ENCODE measurements around the gene LRRN4CL. TPM values are rescaled to one million over a fixed set of nuclear protein-coding genes. Genes with fewer than 3 reads are reported as not detected.

The LRRN4CL gene
- total RNA-seq, 8 experiments from 2014 or later: 0.33 to 9.3 (median 0.49) TPM

GRCh38 chr11:62719302-62719978 is 30.1 kb upstream of the LRRN4CL start:
- Histone ChIP-seq H3K4me3 (no peak overlapping the region), H3K4me1 (replicated peaks in 1 of 2) (peaks cover 5 to 7% of the 10 kb centered on the region in 2 donors), H3K27ac (no peak overlapping the region)
- in situ Hi-C loops (cut with MboI; ENCODE audit: low pct_unique_long_range_greater_than_20kb in 2 of 9, low sequenced_read_pairs in 9 of 9, unreplicated experiment in 9 of 9): no loop called here
- WGBS, 10 experiments: 29 to 100% (median 97%) methylated on average over 1 to 2 of the region's 2 CpGs; no CpG with 5 or more reads in 2 of the 10 experiments
- ATAC-seq (replicated peaks in 6 of 8): no peak

- Histone ChIP-seq H3K4me1 (replicated peaks in 1 of 2) (no peaks in the 10 kb centered on the region), H3K27ac (no peak overlapping the region), H3K4me3 (no peak overlapping the region)
- 79 to 98% (median 92%) methylated on average over 2 to 11 of the region's 11 CpGs; no CpG with 5 or more reads in 1 of the 10 experiments for WGBS, 10 experiments
- no peak for ATAC-seq (replicated peaks in 6 of 8)
- in situ Hi-C loops (cut with MboI; ENCODE audit: low pct_unique_long_range_greater_than_20kb in 2 of 9, low sequenced_read_pairs in 9 of 9, unreplicated experiment in 9 of 9): no loop called here
These were observed 27.5 kb upstream of the LRRN4CL start for GRCh38 chr11:62716816-62717215.

- no peaks in the 10 kb centered on the region for H3K4me1 ChIP-seq (replicated peaks in 1 of 2)
- H3K27ac ChIP-seq: no peak overlapping the region
- 20 to 100% (median 95%) methylated on average over 1 to 5 of the region's 5 CpGs for WGBS, 10 experiments
- no peak overlapping the region for H3K4me3 ChIP-seq
- peak in 1 of 8 experiments; percentile 34 for ATAC-seq (replicated peaks in 6 of 8)
- in situ Hi-C loops (cut with MboI; ENCODE audit: low pct_unique_long_range_greater_than_20kb in 2 of 9, low sequenced_read_pairs in 9 of 9, unreplicated experiment in 9 of 9): no loop called here
These were observed 26.9 kb upstream of the LRRN4CL start for GRCh38 chr11:62716206-62716605.

- no peak overlapping the region for H3K4me3 ChIP-seq
- no peaks in the 10 kb centered on the region for H3K4me1 ChIP-seq (replicated peaks in 1 of 2)
- WGBS, 10 experiments: 33 to 97% (median 90%) methylated on average over 1 to 16 of the region's 24 CpGs; no CpG with 5 or more reads in 3 of the 10 experiments
- in situ Hi-C loops (cut with MboI; ENCODE audit: low pct_unique_long_range_greater_than_20kb in 2 of 9, low sequenced_read_pairs in 9 of 9, unreplicated experiment in 9 of 9): no loop called here
- no peak overlapping the region for H3K27ac ChIP-seq
- ATAC-seq (replicated peaks in 6 of 8): no peak
These were observed 26.1 kb upstream of the LRRN4CL start for GRCh38 chr11:62715150-62716130.

- Histone ChIP-seq H3K27ac (no peak overlapping the region), H3K4me1 (replicated peaks in 1 of 2) (peaks cover 14% of the 10 kb centered on the region in 2 donors), H3K4me3 (no peak overlapping the region)
- in situ Hi-C loops (cut with MboI; ENCODE audit: low pct_unique_long_range_greater_than_20kb in 2 of 9, low sequenced_read_pairs in 9 of 9, unreplicated experiment in 9 of 9): no loop called here
- WGBS, 10 experiments: 63 to 100% (median 100%) methylated on average over 1 to 2 of the region's 2 CpGs; no CpG with 5 or more reads in 1 of the 10 experiments
- ATAC-seq (replicated peaks in 6 of 8): no peak
These were observed 24.0 kb upstream of the LRRN4CL start for GRCh38 chr11:62713343-62713742.

GRCh38 chr11:62712861-62713260 is 23.5 kb upstream of the LRRN4CL start:
- ATAC-seq (replicated peaks in 6 of 8): no peak
- Histone ChIP-seq H3K4me3 (no peak overlapping the region), H3K27ac (no peak overlapping the region), H3K4me1 (replicated peaks in 1 of 2) (peaks cover 14 to 19% of the 10 kb centered on the region in 2 donors)
- in situ Hi-C loops (cut with MboI; ENCODE audit: low pct_unique_long_range_greater_than_20kb in 2 of 9, low sequenced_read_pairs in 9 of 9, unreplicated experiment in 9 of 9): no loop called here
- 43 to 100% (median 93%) methylated on average over 1 to 3 of the region's 3 CpGs; no CpG with 5 or more reads in 2 of the 10 experiments for WGBS, 10 experiments

- in situ Hi-C loops (cut with MboI; ENCODE audit: low pct_unique_long_range_greater_than_20kb in 2 of 9, low sequenced_read_pairs in 9 of 9, unreplicated experiment in 9 of 9): no loop called here
- no peak overlapping the region for H3K27ac ChIP-seq
- no peak for ATAC-seq (replicated peaks in 6 of 8)
- H3K4me1 ChIP-seq (replicated peaks in 1 of 2): peaks cover 14 to 22% of the 10 kb centered on the region in 2 donors
- no peak overlapping the region for H3K4me3 ChIP-seq
- 47 to 100% (median 90%) methylated on average over 1 to 6 of the region's 6 CpGs for WGBS, 10 experiments
These were observed 23.0 kb upstream of the LRRN4CL start for GRCh38 chr11:62712276-62712812.

GRCh38 chr11:62710001-62710345 is 20.6 kb upstream of the LRRN4CL start:
- H3K4me3 ChIP-seq: peak overlapping the region; percentile 52 to 80 (median 61)
- in situ Hi-C loops (cut with MboI; ENCODE audit: low pct_unique_long_range_greater_than_20kb in 2 of 9, low sequenced_read_pairs in 9 of 9, unreplicated experiment in 9 of 9): no loop called here
- peak in 3 of 8 experiments; percentile 3 to 29 (median 28) for ATAC-seq (replicated peaks in 6 of 8)
- H3K27ac ChIP-seq: peak overlapping the region; percentile 95 to 97
- peaks cover 19 to 27% of the 10 kb centered on the region in 2 donors for H3K4me1 ChIP-seq (replicated peaks in 1 of 2)
- 60 to 100% (median 82%) methylated on average over 1 to 5 of the region's 7 CpGs; no CpG with 5 or more reads in 4 of the 10 experiments for WGBS, 10 experiments

GRCh38 chr11:62709247-62710000 is 20.1 kb upstream of the LRRN4CL start:
- peaks cover 19 to 28% of the 10 kb centered on the region in 2 donors for H3K4me1 ChIP-seq (replicated peaks in 1 of 2)
- in situ Hi-C loops (cut with MboI; ENCODE audit: low pct_unique_long_range_greater_than_20kb in 2 of 9, low sequenced_read_pairs in 9 of 9, unreplicated experiment in 9 of 9): no loop called here

GRCh38 chr11:62708793-62709192 is 19.5 kb upstream of the LRRN4CL start:
- Histone ChIP-seq H3K4me1 (replicated peaks in 1 of 2) (peaks cover 19 to 28% of the 10 kb centered on the region in 2 donors), H3K27ac (peak overlapping the region; percentile 95 to 97), H3K4me3 (peak overlapping the region; percentile 52 to 80 (median 61))
- 0 to 40% (median 36%) methylated on average over 1 to 4 of the region's 7 CpGs; no CpG with 5 or more reads in 7 of the 10 experiments for WGBS, 10 experiments
- peak in 1 of 8 experiments; percentile 1 for ATAC-seq (replicated peaks in 6 of 8)
- in situ Hi-C loops (cut with MboI; ENCODE audit: low pct_unique_long_range_greater_than_20kb in 2 of 9, low sequenced_read_pairs in 9 of 9, unreplicated experiment in 9 of 9): no loop called here

More at GRCh38 chr11:62709247-62710000, 20.1 kb upstream of the LRRN4CL start:
- 0 to 10% (median 2%) methylated on average over 3 to 27 of the region's 47 CpGs; no CpG with 5 or more reads in 3 of the 10 experiments for WGBS, 10 experiments
- ATAC-seq (replicated peaks in 6 of 8): peak; percentile 40 to 68 (median 48)
- peak overlapping the region; percentile 52 to 80 (median 61) for H3K4me3 ChIP-seq
- H3K27ac ChIP-seq: peak overlapping the region; percentile 95 to 97

- in situ Hi-C loops (cut with MboI; ENCODE audit: low pct_unique_long_range_greater_than_20kb in 2 of 9, low sequenced_read_pairs in 9 of 9, unreplicated experiment in 9 of 9): no loop called here
- H3K4me1 ChIP-seq (replicated peaks in 1 of 2): peaks cover 19 to 28% of the 10 kb centered on the region in 2 donors
- H3K4me3 ChIP-seq: peak overlapping the region; percentile 52 to 80 (median 61)
- ATAC-seq (replicated peaks in 6 of 8): no peak
- 80 to 85% methylated on average over 1 to 3 of the region's 5 CpGs; no CpG with 5 or more reads in 8 of the 10 experiments for WGBS, 10 experiments
- peak overlapping the region; percentile 95 to 97 for H3K27ac ChIP-seq
These were observed 19.1 kb upstream of the LRRN4CL start for GRCh38 chr11:62708392-62708791.

GRCh38 chr11:62707277-62707861 is 18.0 kb upstream of the LRRN4CL start, which contains the start of the genes BSCL2 and GNG3:
Gene BSCL2, minus strand, starts transcription at chr11:62707424. Its CDS starts 229 bp downstream, at chr11:62707195.
Gene GNG3, plus strand, starts transcription at chr11:62707676. Its CDS starts 620 bp downstream, at chr11:62708296.
- peak in 5 of 8 experiments; percentile 77 to 82 (median 80) for ATAC-seq (replicated peaks in 6 of 8)
- WGBS, 10 experiments: 0 to 100% (median 37%) methylated on average over 1 to 6 of the region's 10 CpGs; no CpG with 5 or more reads in 4 of the 10 experiments
- peak within 1 kb of the TSS; percentile 52 to 80 (median 61) for H3K4me3 ChIP-seq
- peak within 1 kb of the TSS; percentile 95 to 97 for H3K27ac ChIP-seq
- H3K4me1 ChIP-seq (replicated peaks in 1 of 2): peaks cover 19 to 28% of the 10 kb centered on the region in 2 donors
- in situ Hi-C loops (cut with MboI; ENCODE audit: low pct_unique_long_range_greater_than_20kb in 2 of 9, low sequenced_read_pairs in 9 of 9, unreplicated experiment in 9 of 9): no loop called here
